Choroid plexus epithelial cell (primary cell): Measurements from ENCODE around the gene CDC42BPB.
A peak's percentile ranks its signal among the peaks of the same experiment; 100 is the strongest.

Source experiments
- DNase-seq: peaks from one replicate; pipeline ENCODE4 v3.0.0-alpha.2; 2010; ENCODE audit warnings: low read depth
- H3K4me3 ChIP-seq: 2 replicates; pipeline ENCODE4 v1.5.1; 2011; ENCODE audit warnings: low read depth, mild to moderate bottlenecking, control low read depth, low read length, moderate library complexity
- TF ChIP-seq, protein P1 (sequence below): conservative IDR thresholded peaks from 2 replicates; pipeline ENCODE4 v1.5.1; 2011; ENCODE audit warnings: low read depth, mild to moderate bottlenecking, control low read depth, inconsistent platforms, low read length, moderate library complexity

Gene CDC42BPB

DNA sequence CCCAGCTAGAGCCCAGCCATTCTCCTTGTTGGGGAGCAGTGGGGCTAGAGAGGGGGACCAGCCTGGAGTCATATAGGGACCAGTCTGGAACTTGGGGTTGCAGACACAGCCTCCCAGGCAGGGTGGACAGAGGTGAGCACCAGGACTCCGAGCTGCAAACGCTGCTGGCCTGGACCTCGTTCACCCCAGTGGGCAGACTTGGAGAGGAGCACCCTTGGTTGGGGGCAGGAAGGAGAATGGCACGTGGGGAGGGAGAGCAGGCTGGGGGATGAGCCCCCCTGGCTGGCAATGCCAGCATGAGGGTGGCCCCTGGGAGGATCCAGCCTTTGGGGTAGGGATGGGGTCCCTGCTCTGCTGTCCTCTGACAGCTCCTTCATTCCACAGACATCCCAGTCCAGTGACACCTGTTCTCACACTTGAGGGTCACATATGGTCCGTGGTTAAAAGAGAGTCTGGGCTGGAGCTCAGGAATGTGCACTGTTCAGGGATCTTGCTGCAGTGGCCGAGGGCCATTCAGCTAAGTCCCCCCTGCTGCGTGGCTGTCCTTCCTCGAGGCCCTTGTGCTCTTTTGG lies 29.5 kb upstream of the CDC42BPB start:
- no peak overlapping the region for H3K4me3 ChIP-seq
- TF ChIP-seq, protein P1, sequence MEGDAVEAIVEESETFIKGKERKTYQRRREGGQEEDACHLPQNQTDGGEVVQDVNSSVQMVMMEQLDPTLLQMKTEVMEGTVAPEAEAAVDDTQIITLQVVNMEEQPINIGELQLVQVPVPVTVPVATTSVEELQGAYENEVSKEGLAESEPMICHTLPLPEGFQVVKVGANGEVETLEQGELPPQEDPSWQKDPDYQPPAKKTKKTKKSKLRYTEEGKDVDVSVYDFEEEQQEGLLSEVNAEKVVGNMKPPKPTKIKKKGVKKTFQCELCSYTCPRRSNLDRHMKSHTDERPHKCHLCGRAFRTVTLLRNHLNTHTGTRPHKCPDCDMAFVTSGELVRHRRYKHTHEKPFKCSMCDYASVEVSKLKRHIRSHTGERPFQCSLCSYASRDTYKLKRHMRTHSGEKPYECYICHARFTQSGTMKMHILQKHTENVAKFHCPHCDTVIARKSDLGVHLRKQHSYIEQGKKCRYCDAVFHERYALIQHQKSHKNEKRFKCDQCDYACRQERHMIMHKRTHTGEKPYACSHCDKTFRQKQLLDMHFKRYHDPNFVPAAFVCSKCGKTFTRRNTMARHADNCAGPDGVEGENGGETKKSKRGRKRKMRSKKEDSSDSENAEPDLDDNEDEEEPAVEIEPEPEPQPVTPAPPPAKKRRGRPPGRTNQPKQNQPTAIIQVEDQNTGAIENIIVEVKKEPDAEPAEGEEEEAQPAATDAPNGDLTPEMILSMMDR = no peak

DNA sequence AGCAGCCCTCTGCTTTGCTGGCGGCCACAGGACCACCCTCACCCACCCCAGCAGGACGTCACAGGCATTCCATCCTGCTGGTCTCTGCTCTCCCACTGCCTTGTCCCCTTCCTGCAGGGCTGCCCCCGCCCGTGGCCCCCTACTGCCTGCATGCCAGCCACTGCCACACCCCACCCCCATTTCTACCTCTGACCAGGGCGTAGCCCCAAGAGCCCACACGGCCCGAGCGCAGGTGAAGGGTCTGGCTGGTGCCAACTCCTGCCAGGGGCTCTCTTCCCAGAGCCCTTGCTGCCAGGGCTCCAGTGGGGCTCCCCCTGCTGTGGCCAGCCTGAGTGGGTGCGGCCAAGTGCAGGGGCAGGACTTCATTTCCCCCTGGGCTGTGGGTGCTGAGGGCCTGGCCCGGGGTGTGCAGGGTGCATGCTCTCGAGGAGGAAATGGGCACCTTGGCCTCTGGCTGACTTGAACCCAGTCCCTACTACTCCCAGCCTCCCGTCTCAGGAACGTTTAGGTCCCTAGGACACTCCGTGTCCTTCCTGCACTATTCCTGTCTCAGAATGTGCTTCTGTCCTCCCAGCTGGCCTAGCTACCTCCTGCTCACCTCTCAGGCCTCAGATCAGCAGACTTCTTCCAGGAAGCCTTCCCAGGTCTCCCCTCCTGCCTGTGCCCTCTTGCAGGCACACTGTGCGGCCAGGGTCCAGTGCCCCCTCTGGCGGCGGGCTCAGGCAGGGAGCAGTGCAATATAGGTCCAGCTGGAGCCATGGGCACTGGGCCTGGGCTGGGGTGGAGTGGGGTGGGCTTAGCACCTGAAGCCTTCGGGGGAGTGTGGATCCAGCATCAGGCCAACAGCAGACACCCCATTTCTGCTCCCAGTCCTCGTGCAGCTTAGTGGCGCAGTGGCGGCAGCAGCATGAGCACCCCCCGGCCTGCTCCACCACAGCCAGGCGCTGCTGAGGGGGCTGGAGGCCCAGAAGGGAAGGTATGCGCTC lies 28.1 kb upstream of the CDC42BPB start:
- H3K4me3 ChIP-seq = no peak overlapping the region
- TF ChIP-seq, protein P1 = peak; percentile 40
- no peak for DNase-seq

More for the DNA sequence above, 29.5 kb upstream of the CDC42BPB start:
- no peak for DNase-seq

DNA sequence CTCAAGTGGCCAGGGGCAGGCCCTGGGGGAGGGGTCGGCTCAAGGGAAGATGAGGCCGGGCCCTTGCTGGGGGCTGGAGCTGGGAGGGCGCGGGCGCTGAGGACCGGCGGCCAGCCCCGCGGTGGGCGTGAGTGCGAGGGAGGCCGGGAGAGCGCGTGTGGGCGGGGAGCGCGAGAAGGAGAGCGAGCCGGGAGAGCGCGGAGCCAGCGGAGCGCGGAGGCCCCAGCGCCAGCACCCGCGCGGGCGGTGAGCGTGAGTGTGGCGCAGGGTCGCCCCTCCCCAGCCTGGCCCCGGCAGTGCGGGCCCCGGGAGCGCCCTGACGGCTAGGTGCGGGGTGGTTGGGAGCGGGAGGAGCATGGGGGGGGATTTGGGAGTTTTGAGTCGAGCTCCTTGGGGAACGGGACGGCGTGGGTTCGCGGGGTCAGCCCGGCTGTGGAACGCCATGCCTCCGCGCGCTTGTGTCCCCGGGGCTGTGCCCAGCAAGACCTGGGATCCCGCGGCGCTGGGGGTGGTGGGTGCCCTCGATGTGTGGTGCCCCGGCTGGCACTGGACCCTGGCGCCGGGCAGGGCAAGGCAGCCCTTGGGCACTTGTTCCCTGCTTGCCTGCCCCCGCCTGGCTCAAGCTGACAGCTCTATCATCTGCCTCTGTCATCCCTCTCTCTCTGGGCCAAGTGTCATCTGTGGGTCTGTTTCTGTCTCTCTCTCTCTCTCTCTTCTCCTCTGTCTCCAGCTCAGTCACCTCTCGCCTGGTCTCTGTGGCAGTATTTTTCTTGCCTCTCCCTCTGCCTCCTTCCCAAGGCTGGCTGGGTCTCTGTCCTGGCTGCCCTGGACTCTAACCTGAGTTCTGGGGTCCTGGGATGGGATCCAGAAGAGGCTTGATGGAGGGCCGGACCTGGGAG lies 26.9 kb upstream of the CDC42BPB start, which contains the start of gene LBHD2:
LBHD2 (plus strand) TSS at position 190 of the 899 bp plus-strand sequence. CDS start 1,803 bp downstream, outside the sequence.
- TF ChIP-seq, protein P1 = no peak

DNA sequence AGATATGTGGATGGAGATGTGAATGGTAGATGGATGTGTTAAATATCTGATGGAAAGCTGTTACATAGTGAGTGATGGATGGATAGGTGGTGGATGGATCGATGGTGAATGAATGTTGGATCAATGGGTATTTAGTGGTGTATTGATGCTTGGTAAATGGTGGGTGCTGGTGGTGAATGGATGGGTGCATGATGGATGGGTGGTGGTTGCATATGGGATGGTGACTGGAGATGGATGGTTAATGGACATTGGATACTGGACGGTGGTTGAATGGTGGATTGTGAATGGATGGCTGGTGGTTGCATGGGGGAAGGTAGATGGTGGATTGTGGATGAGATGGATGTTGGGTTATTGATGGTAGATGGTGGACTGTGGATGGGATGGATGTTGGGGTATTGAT lies 24.6 kb upstream of the CDC42BPB start:
- DNase-seq = no peak
- TF ChIP-seq, protein P1 = no peak
- no peak overlapping the region for H3K4me3 ChIP-seq

More for the DNA sequence above, 26.9 kb upstream of the CDC42BPB start, which contains the start of gene LBHD2:
- H3K4me3 ChIP-seq = no peak within 1 kb of the TSS
- DNase-seq = no peak

DNA sequence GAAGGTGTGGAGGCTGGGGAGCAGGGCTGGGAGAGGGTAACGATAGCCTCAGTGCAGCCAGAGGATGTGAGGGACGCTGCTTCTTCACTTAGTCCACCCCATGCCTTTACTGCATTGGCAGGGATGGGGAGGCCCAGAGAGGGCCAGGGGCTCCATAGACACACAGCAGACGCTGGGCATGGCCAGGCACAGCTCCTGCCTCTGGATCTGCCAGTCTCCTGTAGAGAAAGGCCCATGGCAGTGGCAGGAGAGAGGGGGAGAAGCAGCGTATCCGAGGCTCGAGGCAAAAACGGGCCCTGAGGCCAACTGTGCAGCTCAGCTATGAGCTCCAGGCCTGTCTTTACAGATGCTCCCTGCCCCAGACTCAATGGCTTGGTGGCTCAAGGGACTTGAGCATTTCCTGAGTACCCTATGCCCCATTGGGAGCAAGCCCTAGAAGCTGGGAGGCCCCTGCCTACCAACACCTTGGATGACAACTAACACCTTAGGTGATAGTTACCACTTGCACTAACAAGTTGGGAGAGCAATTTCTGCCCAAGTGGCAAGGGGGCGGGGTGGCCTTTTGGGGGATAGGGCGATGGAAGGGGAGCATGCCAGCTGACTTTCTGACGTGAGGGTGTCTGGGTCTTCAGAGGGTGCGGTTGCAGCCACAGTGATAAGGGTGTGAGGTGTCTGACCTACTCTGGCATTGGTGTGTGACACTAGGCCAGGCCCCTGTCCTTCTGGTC lies 21.7 kb upstream of the CDC42BPB start:
- DNase-seq = no peak
- no peak overlapping the region for H3K4me3 ChIP-seq
- TF ChIP-seq, protein P1 = no peak

DNA sequence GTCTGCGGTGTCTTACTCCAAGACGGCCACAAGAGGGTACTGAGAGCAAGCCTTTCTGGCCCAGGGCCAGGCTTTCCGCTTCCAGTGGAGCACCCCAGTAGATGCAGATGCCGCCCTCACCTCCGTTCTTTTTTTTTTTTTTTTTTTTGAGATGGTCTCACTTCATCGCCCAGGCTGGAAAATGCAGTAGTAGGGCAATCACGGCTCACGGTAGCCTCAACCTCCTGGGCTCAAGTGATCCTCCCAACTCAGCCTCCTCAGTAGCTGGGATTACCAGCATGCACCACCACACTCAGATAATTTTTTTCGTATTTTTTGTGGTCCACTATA lies 21.0 kb upstream of the CDC42BPB start:
- peak; percentile 88 for DNase-seq
- TF ChIP-seq, protein P1 = peak; percentile 87
- no peak overlapping the region for H3K4me3 ChIP-seq
